GM21576 (cell line): Measurements from ENCODE around the gene YPEL1.
"Not testable (repeated sequence)": the region's sequence is repeated elsewhere in the genome, so short reads cannot be mapped to it uniquely, and the experiment has no call there.

Experiments used
- ATAC-seq: cut with Tn5 transposase; IDR thresholded peaks from one replicate; pipeline ENCODE4 v1.9.1; 2021; ENCODE audit warnings: mild to moderate bottlenecking, moderate library complexity; ENCODE audit not compliant: unreplicated experiment

The YPEL1 gene

GRCh38 chr22:21686193-21686608 lies 49.4 kb downstream of the YPEL1 start:
- ATAC-seq = no peak

GRCh38 chr22:21685164-21685513 lies 50.5 kb downstream of the YPEL1 start:
- no peak for ATAC-seq

GRCh38 chr22:21684492-21685163 lies 51.0 kb downstream of the YPEL1 start:
- no peak for ATAC-seq

GRCh38 chr22:21683401-21683811 lies 52.2 kb downstream of the YPEL1 start:
- no peak for ATAC-seq

GRCh38 chr22:21682385-21683175 lies 53.0 kb downstream of the YPEL1 start:
- ATAC-seq = no peak

GRCh38 chr22:21681566-21682370 lies 53.8 kb downstream of the YPEL1 start:
- no peak for ATAC-seq

- no peak for ATAC-seq
Observed at GRCh38 chr22:21680830-21681565, 54.6 kb downstream of the YPEL1 start.

- no peak for ATAC-seq
Observed at GRCh38 chr22:21679383-21679782, 56.2 kb downstream of the YPEL1 start.

- not testable (repeated sequence) for ATAC-seq
Observed at GRCh38 chr22:21678842-21679241, 56.8 kb downstream of the YPEL1 start.

- no peak for ATAC-seq
Observed at GRCh38 chr22:21677606-21678443, 57.8 kb downstream of the YPEL1 start.

GRCh38 chr22:21674638-21675245 lies 60.9 kb downstream of the YPEL1 start:
- no peak for ATAC-seq

GRCh38 chr22:21673534-21674321 lies 61.9 kb downstream of the YPEL1 start:
- no peak for ATAC-seq

GRCh38 chr22:21672107-21672629 lies 63.4 kb downstream of the YPEL1 start:
- no peak for ATAC-seq

GRCh38 chr22:21669026-21669425 lies 66.6 kb downstream of the YPEL1 start:
- ATAC-seq = no peak

- no peak for ATAC-seq
Observed at GRCh38 chr22:21666786-21667185, 68.8 kb downstream of the YPEL1 start.

GRCh38 chr22:21665047-21665851 lies 70.3 kb downstream of the YPEL1 start:
- ATAC-seq = no peak

GRCh38 chr22:21663738-21664137 lies 71.9 kb downstream of the YPEL1 start:
- ATAC-seq = no peak

- ATAC-seq = no peak
Observed at GRCh38 chr22:21661991-21662390, 73.6 kb downstream of the YPEL1 start.
